ENCODE results near the gene SLC6A5. TPM values are rescaled to one million over a fixed set of nuclear protein-coding genes. Genes with fewer than 3 reads are reported as not detected.

Gene SLC6A5
- total RNA-seq, 4 donors from 2014 or later = not detected

DNA sequence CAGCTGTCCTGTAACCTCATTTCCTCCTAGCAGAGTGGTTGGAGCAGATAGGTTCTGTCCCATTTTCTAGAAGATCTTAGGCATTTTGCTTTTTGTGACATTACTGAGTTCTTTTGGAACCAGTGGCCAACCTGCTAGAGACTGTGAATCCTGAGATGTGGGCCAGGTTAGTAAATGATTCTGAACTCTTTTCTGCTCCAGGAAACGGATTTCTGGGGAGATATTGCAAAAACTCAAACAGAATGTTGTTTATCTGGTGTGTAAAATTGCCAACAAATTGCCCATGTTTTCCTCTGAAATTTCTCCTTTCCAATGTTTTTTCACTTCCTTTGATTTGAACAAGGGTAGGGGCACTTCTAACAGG, 32.7 kb downstream of the SLC6A5 start:
- no peaks in the 10 kb centered on the region for H3K27me3 ChIP-seq
- H3K9me3 ChIP-seq = peaks cover 0 to 4% (median 0%) of the 10 kb centered on the region in 4 donors
- TF ChIP-seq, protein P1, sequence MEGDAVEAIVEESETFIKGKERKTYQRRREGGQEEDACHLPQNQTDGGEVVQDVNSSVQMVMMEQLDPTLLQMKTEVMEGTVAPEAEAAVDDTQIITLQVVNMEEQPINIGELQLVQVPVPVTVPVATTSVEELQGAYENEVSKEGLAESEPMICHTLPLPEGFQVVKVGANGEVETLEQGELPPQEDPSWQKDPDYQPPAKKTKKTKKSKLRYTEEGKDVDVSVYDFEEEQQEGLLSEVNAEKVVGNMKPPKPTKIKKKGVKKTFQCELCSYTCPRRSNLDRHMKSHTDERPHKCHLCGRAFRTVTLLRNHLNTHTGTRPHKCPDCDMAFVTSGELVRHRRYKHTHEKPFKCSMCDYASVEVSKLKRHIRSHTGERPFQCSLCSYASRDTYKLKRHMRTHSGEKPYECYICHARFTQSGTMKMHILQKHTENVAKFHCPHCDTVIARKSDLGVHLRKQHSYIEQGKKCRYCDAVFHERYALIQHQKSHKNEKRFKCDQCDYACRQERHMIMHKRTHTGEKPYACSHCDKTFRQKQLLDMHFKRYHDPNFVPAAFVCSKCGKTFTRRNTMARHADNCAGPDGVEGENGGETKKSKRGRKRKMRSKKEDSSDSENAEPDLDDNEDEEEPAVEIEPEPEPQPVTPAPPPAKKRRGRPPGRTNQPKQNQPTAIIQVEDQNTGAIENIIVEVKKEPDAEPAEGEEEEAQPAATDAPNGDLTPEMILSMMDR (IDR thresholded peaks at IDR 0.05) = no peak
- TF ChIP-seq POLR2A (IDR thresholded peaks at IDR 0.05) (no peak), EP300 (IDR thresholded peaks at IDR 0.05) (no peak)
- 41 to 44% methylated on average over 1 of the region's 1 CpG for WGBS, 2 donors
- H3K36me3 ChIP-seq = no peaks in the 10 kb centered on the region
- no peak overlapping the region for H3K27ac ChIP-seq
- no peak overlapping the region for H3K4me3 ChIP-seq
- H3K4me1 ChIP-seq = no peaks in the 10 kb centered on the region
- no peak for DNase-seq (ENCODE audit: low spot score in 2 of 2)

DNA sequence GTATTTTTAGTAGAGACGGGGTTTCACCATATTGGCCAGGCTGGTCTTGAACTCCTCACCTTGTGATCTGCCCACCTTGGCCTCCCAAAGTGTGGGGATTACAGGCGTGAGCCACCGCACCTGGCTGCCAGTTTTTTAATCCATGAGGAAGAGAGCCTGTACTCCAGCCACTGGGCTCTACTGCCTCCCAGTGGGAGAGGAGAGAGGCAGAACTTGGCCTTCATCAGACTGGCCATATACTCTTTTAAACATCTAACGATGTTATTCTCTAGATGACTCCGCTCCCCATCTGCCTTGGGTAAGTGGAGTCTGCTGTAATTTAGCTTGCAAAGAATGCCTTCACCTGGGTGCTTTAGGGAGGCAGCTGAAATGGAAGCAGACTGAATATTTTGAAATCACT, 34.6 kb downstream of the SLC6A5 start:
- no peak overlapping the region for H3K27ac ChIP-seq
- no peak for TF ChIP-seq POLR2A (IDR thresholded peaks at IDR 0.05)
- TF ChIP-seq, protein P1 (IDR thresholded peaks at IDR 0.05) = no peak
- TF ChIP-seq EP300 (IDR thresholded peaks at IDR 0.05) = no peak
- no peaks in the 10 kb centered on the region for H3K27me3 ChIP-seq
- no peak for DNase-seq (ENCODE audit: low spot score in 2 of 2)
- no peaks in the 10 kb centered on the region for H3K4me1 ChIP-seq
- 82 to 83% methylated on average over 5 of the region's 5 CpGs for WGBS, 2 donors
- no peaks in the 10 kb centered on the region for H3K36me3 ChIP-seq
- H3K4me3 ChIP-seq = no peak overlapping the region
- H3K9me3 ChIP-seq = peaks cover 0 to 4% (median 0%) of the 10 kb centered on the region in 4 donors

DNA sequence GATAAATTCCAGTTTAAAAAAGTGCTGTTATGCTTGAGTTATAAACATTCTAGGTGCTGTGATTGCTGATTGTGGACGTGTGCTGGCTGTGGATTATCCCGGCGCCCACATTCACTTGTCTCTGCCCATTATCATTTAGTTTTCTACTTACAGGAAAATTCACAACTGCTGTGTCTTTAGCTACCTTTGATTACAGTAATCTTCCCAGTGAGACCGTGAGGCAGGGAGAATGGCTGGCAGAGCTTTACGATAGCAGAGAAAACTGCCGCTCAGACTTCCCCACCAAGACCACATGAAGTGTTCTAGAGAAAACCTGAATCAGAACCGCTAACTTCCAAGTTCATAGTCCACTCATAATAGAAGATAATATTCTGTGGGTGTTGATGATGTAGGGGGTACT, 35.4 kb downstream of the SLC6A5 start:
- no peaks in the 10 kb centered on the region for H3K36me3 ChIP-seq
- no peak for DNase-seq (ENCODE audit: low spot score in 2 of 2)
- TF ChIP-seq, protein P1 (IDR thresholded peaks at IDR 0.05) = no peak
- TF ChIP-seq POLR2A (IDR thresholded peaks at IDR 0.05) (no peak), EP300 (IDR thresholded peaks at IDR 0.05) (no peak)
- peaks cover 0 to 2% (median 0%) of the 10 kb centered on the region in 4 donors for H3K9me3 ChIP-seq
- H3K27me3 ChIP-seq = no peaks in the 10 kb centered on the region
- no peaks in the 10 kb centered on the region for H3K4me1 ChIP-seq
- 68 to 70% methylated on average over 7 of the region's 7 CpGs for WGBS, 2 donors
- H3K27ac ChIP-seq = no peak overlapping the region
- no peak overlapping the region for H3K4me3 ChIP-seq

DNA sequence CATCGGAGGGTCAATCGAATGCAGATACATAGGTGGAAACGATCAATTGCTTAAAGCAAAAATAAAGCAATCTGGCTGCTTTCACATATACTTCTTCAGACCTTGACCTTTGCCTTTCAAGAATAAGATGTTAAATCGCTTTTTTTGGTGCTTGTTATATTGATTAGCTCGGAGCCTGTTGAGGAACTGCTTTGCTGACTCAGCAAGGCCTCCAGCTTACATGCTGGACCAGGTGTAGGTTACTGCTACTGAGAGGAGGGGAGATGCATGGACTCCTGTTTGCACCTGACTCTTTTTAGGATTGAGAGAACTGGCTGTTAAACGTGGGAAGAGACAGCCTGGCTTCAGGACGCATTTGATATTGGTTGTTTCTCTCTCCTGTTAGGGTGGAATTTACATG, 38.7 kb downstream of the SLC6A5 start:
- no peak for DNase-seq (ENCODE audit: low spot score in 2 of 2)
- 81 to 87% methylated on average over 7 of the region's 7 CpGs for WGBS, 2 donors
- no peaks in the 10 kb centered on the region for H3K4me1 ChIP-seq
- H3K4me3 ChIP-seq = no peak overlapping the region
- no peaks in the 10 kb centered on the region for H3K36me3 ChIP-seq
- no peak overlapping the region for H3K27ac ChIP-seq
- H3K9me3 ChIP-seq = no peaks in the 10 kb centered on the region
- TF ChIP-seq POLR2A (IDR thresholded peaks at IDR 0.05) = no peak
- TF ChIP-seq, protein P1 (IDR thresholded peaks at IDR 0.05) = no peak
- TF ChIP-seq EP300 (IDR thresholded peaks at IDR 0.05) = no peak
- no peaks in the 10 kb centered on the region for H3K27me3 ChIP-seq

DNA sequence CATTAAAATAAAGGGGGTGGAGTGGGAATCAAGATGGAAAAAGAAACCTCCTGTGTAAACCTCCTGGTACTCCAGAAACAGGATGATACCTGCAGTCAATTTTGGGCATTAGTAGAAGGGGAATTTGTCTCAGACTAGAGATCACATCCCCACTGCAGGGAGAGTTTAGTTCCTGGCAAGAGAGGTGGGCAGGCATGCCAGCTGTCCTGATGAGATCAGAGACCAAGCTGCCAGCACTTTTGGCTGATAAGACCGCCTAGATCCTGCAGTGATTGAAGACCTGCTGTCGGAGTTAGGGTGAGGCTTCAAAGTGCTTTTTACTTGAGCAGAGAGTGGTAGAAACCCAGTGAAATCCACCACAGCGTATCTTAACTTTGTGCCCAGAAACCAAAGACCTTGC, 40.3 kb downstream of the SLC6A5 start:
- no peaks in the 10 kb centered on the region for H3K36me3 ChIP-seq
- H3K27me3 ChIP-seq = no peaks in the 10 kb centered on the region
- no peak overlapping the region for H3K4me3 ChIP-seq
- no peaks in the 10 kb centered on the region for H3K4me1 ChIP-seq
- WGBS, 2 donors = 80% methylated on average over 3 of the region's 3 CpGs
- no peak for DNase-seq (ENCODE audit: low spot score in 2 of 2)
- H3K9me3 ChIP-seq = no peaks in the 10 kb centered on the region
- TF ChIP-seq, protein P1 (IDR thresholded peaks at IDR 0.05) = no peak
- no peak for TF ChIP-seq EP300 (IDR thresholded peaks at IDR 0.05)
- no peak for TF ChIP-seq POLR2A (IDR thresholded peaks at IDR 0.05)
- H3K27ac ChIP-seq = no peak overlapping the region

All from tibial nerve (tissue), 4 donors.